Gastrocnemius medialis (tissue), 4 donors: Measurements from ENCODE around the gene KDM4C. TPM values are rescaled to one million over a fixed set of nuclear protein-coding genes. Genes with fewer than 3 reads are reported as not detected.
"Not testable (repeated sequence)": the region's sequence is repeated elsewhere in the genome, so short reads cannot be mapped to it uniquely, and the experiment has no call there.

Experiments used
- ATAC-seq, 2 donors: fragments of 150-250 bp; one replicate each; pipeline ENCODE4 v1.9.1; 2016
- DNase-seq, 2 donors: peaks; one replicate each; pipeline ENCODE4 v3.0.0-alpha.2; 2019
- H3K27ac ChIP-seq, 4 donors: fragments of 200-600 bp; sonication (generic); 1 replicate in 1 of 4; 2 replicates in 3 of 4; pipeline ENCODE4 v1.5.1; 2016 to 2018; ENCODE audit warnings: mild to moderate bottlenecking in 2 of 4, moderate library complexity in 1 of 4
- H3K27me3 ChIP-seq, 3 donors: fragments of 200-600 bp; sonication (generic) in 2 of 3; 1 replicate in 1 of 3; 2 replicates in 2 of 3; pipeline versions ENCODE4 v1.5.1 to v1.6.0; 2016 to 2019; ENCODE audit warnings: mild to moderate bottlenecking in 1 of 3, moderate library complexity in 1 of 3
- H3K36me3 ChIP-seq, 2 donors: fragments of 200-600 bp; sonication (generic) in 1 of 2; one replicate each; pipeline ENCODE4 v1.5.1; 2017 to 2018
- H3K4me1 ChIP-seq, 2 donors: fragments of 200-600 bp; sonication (generic) in 1 of 2; one replicate each; pipeline ENCODE4 v1.5.1; 2016 to 2017; ENCODE audit warnings: mild to moderate bottlenecking in 2 of 2
- H3K4me3 ChIP-seq, 4 donors: fragments of 200-600 bp; sonication (generic) in 3 of 4; 1 replicate in 1 of 4; 2 replicates in 3 of 4; pipeline ENCODE4 v1.5.1; 2016 to 2019; ENCODE audit warnings: mild to moderate bottlenecking in 2 of 4
- H3K9me3 ChIP-seq, 3 donors: fragments of 200-600 bp; sonication (generic) in 2 of 3; 1 replicate in 1 of 3; 2 replicates in 2 of 3; pipeline ENCODE4 v1.5.1; 2016 to 2019
- POLR2A ChIP-seq, 2 donors: fragments of 450-650 bp; IDR thresholded peaks; one replicate each; pipeline ENCODE4 v1.6.1; 2017; ENCODE audit warnings: antibody characterized with exemption in 2 of 2, mild to moderate bottlenecking in 2 of 2, moderate library complexity in 2 of 2
- in situ Hi-C, 4 donors: fragments of 200-750 bp; cut with MboI; loops; one replicate each; pipeline versions ENCODE4 v1.15.0 to v1.8.0; 2017; ENCODE audit warnings: low sequenced_read_pairs in 4 of 4
- intact Hi-C: fragments of 100-400 bp; cut with DNase I; formaldehyde crosslinking; loops from one replicate; pipeline ENCODE4 v1.15.1; 2023; ENCODE audit warnings: low total_unique reads
- total RNA-seq, 4 donors: library from RNA; depleted of rRNA; stranded (reverse); fragments of >200 nt; gene quantifications; one replicate each; pipeline versions ENCODE4 v1.1.0 to v1.2.3, GENCODE V29; 2016
- TF ChIP-seq, protein P1 (sequence below), 5 experiments: fragments of 450-650 bp in 3 of 5; fragments of 200-600 bp in 2 of 5; sonication (generic) in 2 of 5; IDR thresholded peaks in 4 of 5; conservative IDR thresholded peaks in 1 of 5; 1 replicate in 4 of 5; 2 replicates in 1 of 5; pipeline ENCODE4 v1.5.1; 2016 to 2019; ENCODE audit warnings: antibody characterized with exemption in 5 of 5, mild to moderate bottlenecking in 3 of 5, moderate library complexity in 3 of 5

Gene KDM4C
- total RNA-seq, 4 donors from 2014 or later, result 7.7 to 23.3 (median 10.0) TPM

DNA sequence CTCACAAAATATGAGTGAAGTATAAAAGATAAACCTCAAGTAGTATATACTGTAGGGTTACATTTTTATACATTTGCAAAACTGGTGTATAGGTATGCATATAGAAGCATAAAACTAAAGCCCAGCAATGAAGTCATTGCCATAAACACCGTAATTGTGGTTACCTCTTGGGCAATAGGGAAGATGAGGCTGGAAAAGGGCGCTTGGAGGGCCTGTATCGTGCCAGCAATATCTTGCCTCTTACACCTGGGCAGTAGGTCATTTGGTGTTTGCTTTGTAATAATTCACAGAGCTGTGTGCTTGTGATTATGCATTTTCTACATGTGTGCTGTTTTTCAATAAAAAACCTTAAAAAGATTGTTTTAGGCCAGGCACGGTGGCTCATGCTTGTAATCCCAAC, 45.2 kb downstream of the KDM4C start:
- Histone ChIP-seq H3K27ac (no peak overlapping the region), H3K9me3 (no peaks in the 10 kb centered on the region), H3K27me3 (no peaks in the 10 kb centered on the region), H3K36me3 (no peaks in the 10 kb centered on the region), H3K4me3 (no peak overlapping the region), H3K4me1 (peaks cover 4 to 6% of the 10 kb centered on the region in 2 donors)
- DNase-seq, result no peak
- no peak for ATAC-seq
- in situ Hi-C loops, result no loop called here
- TF ChIP-seq, protein P1, sequence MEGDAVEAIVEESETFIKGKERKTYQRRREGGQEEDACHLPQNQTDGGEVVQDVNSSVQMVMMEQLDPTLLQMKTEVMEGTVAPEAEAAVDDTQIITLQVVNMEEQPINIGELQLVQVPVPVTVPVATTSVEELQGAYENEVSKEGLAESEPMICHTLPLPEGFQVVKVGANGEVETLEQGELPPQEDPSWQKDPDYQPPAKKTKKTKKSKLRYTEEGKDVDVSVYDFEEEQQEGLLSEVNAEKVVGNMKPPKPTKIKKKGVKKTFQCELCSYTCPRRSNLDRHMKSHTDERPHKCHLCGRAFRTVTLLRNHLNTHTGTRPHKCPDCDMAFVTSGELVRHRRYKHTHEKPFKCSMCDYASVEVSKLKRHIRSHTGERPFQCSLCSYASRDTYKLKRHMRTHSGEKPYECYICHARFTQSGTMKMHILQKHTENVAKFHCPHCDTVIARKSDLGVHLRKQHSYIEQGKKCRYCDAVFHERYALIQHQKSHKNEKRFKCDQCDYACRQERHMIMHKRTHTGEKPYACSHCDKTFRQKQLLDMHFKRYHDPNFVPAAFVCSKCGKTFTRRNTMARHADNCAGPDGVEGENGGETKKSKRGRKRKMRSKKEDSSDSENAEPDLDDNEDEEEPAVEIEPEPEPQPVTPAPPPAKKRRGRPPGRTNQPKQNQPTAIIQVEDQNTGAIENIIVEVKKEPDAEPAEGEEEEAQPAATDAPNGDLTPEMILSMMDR (IDR thresholded peaks at IDR 0.05 in 4 of 5, conservative IDR thresholded peaks at IDR 0.05 in 1 of 5), result no peak
- no peak for TF ChIP-seq POLR2A (IDR thresholded peaks at IDR 0.05)
- intact Hi-C loops, result no loop called here

DNA sequence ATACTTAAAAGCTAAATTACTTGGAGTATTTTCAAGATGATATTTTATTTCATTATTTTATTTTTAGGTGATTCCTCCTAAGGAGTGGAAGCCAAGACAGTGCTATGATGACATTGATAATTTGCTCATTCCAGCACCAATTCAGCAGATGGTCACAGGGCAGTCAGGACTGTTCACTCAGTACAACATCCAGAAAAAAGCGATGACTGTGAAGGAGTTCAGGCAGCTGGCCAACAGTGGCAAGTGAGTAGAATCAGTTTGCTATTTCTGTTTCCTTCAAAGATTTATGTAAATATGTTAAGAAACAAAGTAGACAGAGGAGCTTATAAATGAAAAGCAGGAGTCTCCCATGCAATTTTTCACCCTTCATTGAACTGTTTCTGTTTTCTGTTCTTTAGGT, 47.8 kb downstream of the KDM4C start:
- H3K36me3 ChIP-seq, result no peaks in the 10 kb centered on the region
- in situ Hi-C loops (no loop called here), intact Hi-C loops (no loop called here)
- ATAC-seq (no peak), DNase-seq (peak in 1 of 2 donors; percentile 14)
- no peak for TF ChIP-seq POLR2A (IDR thresholded peaks at IDR 0.05)
- TF ChIP-seq, protein P1 (IDR thresholded peaks at IDR 0.05 in 4 of 5, conservative IDR thresholded peaks at IDR 0.05 in 1 of 5), result no peak
- H3K27me3 ChIP-seq, result no peaks in the 10 kb centered on the region
- peaks cover 4 to 6% of the 10 kb centered on the region in 2 donors for H3K4me1 ChIP-seq
- no peak overlapping the region for H3K27ac ChIP-seq
- H3K9me3 ChIP-seq, result no peaks in the 10 kb centered on the region
- no peak overlapping the region for H3K4me3 ChIP-seq

DNA sequence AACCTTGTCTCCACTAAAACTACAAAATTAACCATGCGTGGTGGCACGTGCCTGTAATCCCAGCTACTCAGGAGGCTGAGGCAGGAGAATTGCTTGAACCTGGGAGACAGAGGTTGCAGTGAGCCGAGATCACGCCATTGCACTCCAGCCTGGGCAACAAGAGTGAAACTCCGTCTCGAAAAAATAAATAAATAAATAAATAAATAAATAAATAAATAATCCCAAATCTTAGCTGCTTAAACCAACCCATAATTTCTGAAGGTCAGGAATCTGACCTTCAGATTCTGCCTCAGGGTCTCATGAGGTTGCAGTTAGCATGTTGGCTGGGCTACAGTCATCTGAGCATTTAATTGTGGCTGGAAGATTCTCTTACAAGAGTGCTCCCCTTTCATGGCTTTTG, 48.5 kb downstream of the KDM4C start:
- in situ Hi-C loops, H3K27me3 ChIP-seq, H3K27ac ChIP-seq, H3K4me1 ChIP-seq, ATAC-seq, DNase-seq, H3K9me3 ChIP-seq, intact Hi-C loops, H3K36me3 ChIP-seq, H3K4me3 ChIP-seq: not testable (repeated sequence)

- H3K4me3 ChIP-seq, DNase-seq, intact Hi-C loops, H3K27me3 ChIP-seq, H3K27ac ChIP-seq, in situ Hi-C loops, H3K9me3 ChIP-seq, ATAC-seq, H3K36me3 ChIP-seq, H3K4me1 ChIP-seq: not testable (repeated sequence)
Observed at GRCh38 chr9:6807669-6808068, 49.9 kb downstream of the KDM4C start.

DNA sequence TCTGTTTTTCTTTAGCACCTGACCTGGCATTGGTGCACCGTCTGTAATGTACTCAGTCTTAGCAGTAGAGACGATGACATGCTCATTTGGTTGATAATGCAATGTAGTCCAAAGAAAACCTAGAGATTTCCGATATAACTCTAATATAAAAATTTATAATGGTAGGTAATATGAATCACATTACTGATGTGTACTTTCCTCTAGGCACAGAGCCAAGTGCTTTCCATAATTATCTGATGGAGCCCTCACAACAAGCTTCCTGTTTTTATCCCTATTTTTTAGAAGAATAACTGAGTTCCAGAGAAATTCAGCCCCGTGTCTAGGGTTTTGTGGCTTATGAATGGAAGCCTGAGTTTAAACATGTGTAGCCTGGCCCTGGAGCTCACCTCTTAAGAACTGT, 53.7 kb downstream of the KDM4C start:
- ATAC-seq (no peak), DNase-seq (no peak)
- Histone ChIP-seq H3K9me3 (no peaks in the 10 kb centered on the region), H3K4me3 (no peak overlapping the region), H3K36me3 (no peaks in the 10 kb centered on the region), H3K27me3 (no peaks in the 10 kb centered on the region), H3K27ac (no peak overlapping the region), H3K4me1 (no peaks in the 10 kb centered on the region)
- TF ChIP-seq POLR2A (IDR thresholded peaks at IDR 0.05), result no peak
- TF ChIP-seq, protein P1 (IDR thresholded peaks at IDR 0.05 in 4 of 5, conservative IDR thresholded peaks at IDR 0.05 in 1 of 5), result no peak
- in situ Hi-C loops, result no loop called here
- intact Hi-C loops, result no loop called here

DNA sequence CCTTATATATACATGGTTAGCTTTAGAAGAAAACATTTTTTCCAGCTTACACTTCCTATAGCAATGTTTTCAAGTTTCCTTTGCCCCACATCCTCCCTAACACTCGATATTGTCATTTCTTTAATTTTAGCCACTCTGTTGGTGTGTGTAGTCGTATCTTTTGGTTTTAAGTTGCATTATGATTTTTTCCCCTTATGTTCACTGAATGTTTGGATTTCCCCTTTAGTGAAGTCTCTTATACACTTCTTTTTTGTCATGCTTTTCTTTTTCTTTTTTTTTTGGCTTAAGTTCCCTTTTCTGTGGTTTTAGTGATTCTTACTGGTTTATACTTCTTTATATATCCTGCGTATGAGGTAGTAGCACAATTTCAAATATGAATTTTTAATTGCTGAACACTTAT, 58.8 kb downstream of the KDM4C start:
- Histone ChIP-seq H3K27ac (no peak overlapping the region), H3K4me1 (no peaks in the 10 kb centered on the region), H3K27me3 (no peaks in the 10 kb centered on the region), H3K36me3 (no peaks in the 10 kb centered on the region), H3K9me3 (no peaks in the 10 kb centered on the region), H3K4me3 (no peak overlapping the region)
- DNase-seq (no peak), ATAC-seq (no peak)
- TF ChIP-seq POLR2A (IDR thresholded peaks at IDR 0.05), result no peak
- TF ChIP-seq, protein P1 (IDR thresholded peaks at IDR 0.05 in 4 of 5, conservative IDR thresholded peaks at IDR 0.05 in 1 of 5), result no peak
- intact Hi-C loops (no loop called here), in situ Hi-C loops (no loop called here)
